HFF-Myc (cell line): Measurements from ENCODE around the gene SIDT1.

Experiments
- DNase-seq: peaks from one replicate; pipeline ENCODE4 v3.0.0-alpha.2; 2011; ENCODE audit warnings: low read depth; ENCODE audit errors: extremely low read depth
- H3K4me3 ChIP-seq: replicated peaks from 2 replicates; pipeline ENCODE4 v1.5.1; 2011; ENCODE audit warnings: low read depth, mild to moderate bottlenecking, control low read depth, low read length
- TF ChIP-seq, protein P1 (sequence below): IDR thresholded peaks from 2 replicates; pipeline ENCODE4 v1.5.1; 2012; ENCODE audit warnings: mild to moderate bottlenecking, low read depth, low read length, control low read depth; ENCODE audit errors: missing control alignments

SIDT1 gene

DNA sequence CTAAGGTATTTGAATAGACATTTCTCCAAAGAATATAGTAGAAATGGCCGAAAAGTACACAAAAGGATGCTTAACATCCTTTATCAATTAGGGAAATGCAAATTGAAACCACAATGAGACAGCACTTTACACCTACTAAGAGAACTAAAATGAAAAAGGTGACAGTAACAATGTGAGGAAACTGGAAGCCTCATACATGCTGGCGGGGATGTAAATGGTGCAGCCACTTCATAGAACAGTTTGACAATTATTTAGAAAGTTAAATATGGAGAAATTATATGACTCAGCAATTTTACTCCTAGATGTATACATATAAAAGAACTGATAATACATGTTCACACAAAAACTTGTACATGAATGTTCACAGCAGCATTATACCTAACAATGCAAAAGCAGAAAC, 30.8 kb upstream of the SIDT1 start:
- TF ChIP-seq, protein P1, sequence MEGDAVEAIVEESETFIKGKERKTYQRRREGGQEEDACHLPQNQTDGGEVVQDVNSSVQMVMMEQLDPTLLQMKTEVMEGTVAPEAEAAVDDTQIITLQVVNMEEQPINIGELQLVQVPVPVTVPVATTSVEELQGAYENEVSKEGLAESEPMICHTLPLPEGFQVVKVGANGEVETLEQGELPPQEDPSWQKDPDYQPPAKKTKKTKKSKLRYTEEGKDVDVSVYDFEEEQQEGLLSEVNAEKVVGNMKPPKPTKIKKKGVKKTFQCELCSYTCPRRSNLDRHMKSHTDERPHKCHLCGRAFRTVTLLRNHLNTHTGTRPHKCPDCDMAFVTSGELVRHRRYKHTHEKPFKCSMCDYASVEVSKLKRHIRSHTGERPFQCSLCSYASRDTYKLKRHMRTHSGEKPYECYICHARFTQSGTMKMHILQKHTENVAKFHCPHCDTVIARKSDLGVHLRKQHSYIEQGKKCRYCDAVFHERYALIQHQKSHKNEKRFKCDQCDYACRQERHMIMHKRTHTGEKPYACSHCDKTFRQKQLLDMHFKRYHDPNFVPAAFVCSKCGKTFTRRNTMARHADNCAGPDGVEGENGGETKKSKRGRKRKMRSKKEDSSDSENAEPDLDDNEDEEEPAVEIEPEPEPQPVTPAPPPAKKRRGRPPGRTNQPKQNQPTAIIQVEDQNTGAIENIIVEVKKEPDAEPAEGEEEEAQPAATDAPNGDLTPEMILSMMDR = no peak
- H3K4me3 ChIP-seq = no peak overlapping the region
- DNase-seq = no peak

DNA sequence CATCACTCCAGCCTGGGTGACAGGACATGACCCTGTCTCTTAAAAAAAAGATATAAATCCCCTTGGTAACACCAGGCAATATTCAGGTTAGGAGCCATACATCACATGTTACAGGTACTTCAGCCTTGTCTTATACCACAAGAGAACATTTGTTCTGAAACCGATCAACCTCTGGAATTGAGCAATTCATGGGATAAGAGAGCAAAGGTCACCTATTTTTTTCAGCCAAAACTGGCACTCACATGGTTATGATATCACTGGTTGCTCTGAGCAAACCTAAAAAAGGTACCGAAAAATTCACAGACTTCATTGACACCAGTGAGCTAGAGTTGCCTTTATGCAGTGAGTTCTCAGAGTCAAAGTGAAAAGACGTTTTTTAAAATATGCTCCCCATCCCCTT, 26.5 kb upstream of the SIDT1 start:
- no peak for DNase-seq
- TF ChIP-seq, protein P1 = no peak

DNA sequence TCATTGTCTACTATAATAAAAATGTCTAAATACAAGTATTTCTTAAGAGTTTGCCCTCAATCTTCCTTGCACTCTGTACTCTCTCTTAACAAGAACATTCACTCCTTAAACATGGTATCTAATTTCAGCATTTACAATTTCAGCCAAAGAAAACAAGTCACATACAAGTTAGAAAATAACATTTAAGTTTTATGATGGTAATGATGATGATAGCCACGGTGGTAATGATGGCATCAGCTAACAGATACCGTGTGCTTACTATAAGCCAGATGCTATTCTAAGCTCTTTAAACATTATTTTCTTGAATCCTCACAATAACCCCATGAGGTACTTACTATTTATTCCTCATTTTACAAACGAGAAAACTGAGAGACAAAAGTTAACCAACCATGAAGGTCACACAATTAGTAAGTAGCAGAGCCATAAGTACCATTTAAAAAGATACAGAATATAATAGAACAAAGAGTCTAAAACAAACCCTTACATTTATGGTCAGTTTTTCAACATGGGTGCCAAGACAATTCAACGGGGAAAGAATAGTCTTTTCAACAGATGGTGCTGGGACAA, 24.8 kb upstream of the SIDT1 start:
- no peak overlapping the region for H3K4me3 ChIP-seq
- TF ChIP-seq, protein P1 = no peak
- DNase-seq = no peak

More for the DNA sequence above, 26.5 kb upstream of the SIDT1 start:
- H3K4me3 ChIP-seq = no peak overlapping the region

DNA sequence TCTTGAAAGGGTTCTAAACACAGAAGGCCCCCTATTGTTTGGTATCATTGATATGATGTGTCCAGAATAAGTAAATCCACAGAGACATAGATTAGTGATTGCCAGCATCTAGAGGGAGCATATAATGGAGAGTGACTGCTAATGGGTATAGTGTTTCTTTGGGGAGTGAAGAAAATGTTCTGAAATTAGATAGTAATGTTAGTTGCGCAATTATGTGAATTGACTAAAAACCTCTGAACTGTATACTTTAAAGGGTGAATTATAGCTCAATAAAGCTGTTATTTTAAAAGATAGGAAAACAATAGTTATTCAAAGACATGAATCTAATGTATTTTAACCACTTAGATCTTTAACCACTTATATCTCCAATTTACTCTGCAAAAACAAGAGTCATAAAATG, 23.4 kb upstream of the SIDT1 start:
- DNase-seq = no peak
- H3K4me3 ChIP-seq = no peak overlapping the region
- TF ChIP-seq, protein P1 = no peak

DNA sequence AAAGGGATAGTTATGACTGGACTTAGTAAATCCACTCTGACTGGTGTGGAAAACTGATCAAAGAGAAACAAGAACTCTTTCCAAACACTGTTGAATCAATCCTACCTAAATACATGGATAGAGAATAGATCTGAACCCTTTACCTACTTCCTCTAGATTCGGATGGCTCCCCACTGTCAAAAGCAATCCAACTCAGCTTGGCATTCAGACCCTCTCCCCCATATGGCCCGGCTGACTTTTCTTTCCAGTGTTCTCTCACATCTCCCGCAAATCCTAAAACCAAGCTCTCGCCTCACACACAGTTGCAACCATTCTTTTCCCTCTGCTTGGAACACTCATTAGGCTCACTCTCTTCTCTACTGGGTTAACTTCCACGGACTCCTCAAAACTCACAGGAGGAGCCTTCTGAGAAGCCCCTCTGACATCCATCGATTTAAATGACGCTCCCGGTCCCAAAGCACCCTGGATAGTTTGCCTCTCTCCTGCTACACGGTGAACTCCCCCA, 18.0 kb upstream of the SIDT1 start:
- TF ChIP-seq, protein P1 = no peak
- DNase-seq = no peak
- peak overlapping the region; percentile 64 for H3K4me3 ChIP-seq

DNA sequence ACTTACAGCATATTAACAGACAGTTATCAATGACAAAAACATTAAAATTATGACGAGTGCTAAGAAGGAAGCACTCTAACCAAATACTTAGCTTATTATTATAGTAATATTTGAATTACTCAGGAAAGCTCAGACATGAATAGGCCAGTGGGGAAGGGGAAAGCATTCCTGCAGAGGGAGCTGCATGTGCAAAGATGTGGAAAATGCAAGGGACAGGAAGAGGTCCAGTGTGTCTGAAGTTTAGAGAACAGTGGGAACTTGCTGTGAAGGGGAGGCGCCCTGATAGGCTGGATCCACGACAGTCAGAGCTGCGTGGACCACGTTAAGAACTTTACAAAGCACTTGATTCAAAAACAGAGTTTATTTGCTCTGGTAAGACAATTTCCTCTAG, 16.2 kb upstream of the SIDT1 start:
- DNase-seq = no peak
- no peak overlapping the region for H3K4me3 ChIP-seq

More for the DNA sequence above, 16.2 kb upstream of the SIDT1 start:
- TF ChIP-seq, protein P1 = no peak
